SK-N-SH treated with all-trans-retinoic acid at 6 μM for 48 hours (cell line): ENCODE data around the gene MYBPC3.

ENCODE experiments used
- ATAC-seq: fragments of 200-7000 bp; cut with Tn5 transposase; 3 replicates; pipeline ENCODE4 v1.9.1; 2020; ENCODE audit warnings: mild to moderate bottlenecking, moderate library complexity
- ARNTL ChIP-seq: fragments of 450-650 bp; formaldehyde crosslinking; IDR thresholded peaks from 2 replicates; pipeline ENCODE4 v1.5.0; 2020; ENCODE audit warnings: low read depth, mild to moderate bottlenecking, moderate library complexity, borderline replicate concordance
- BACH2 ChIP-seq: fragments of 250-450 bp; sonication (Bioruptor Pico); IDR thresholded peaks from 2 replicates; pipeline ENCODE4 v1.9.0; 2021; ENCODE audit warnings: mild to moderate bottlenecking, borderline replicate concordance
- CREB5 ChIP-seq: fragments of 250-450 bp; sonication (Bioruptor Pico); IDR thresholded peaks from 2 replicates; pipeline ENCODE4 v1.5.1; 2020; ENCODE audit warnings: low read depth, mild to moderate bottlenecking, moderate library complexity
- CSDC2 ChIP-seq: fragments of 250-450 bp; sonication (Bioruptor Pico); IDR thresholded peaks from 2 replicates; pipeline ENCODE4 v1.5.0; 2020; ENCODE audit warnings: mild to moderate bottlenecking, moderate library complexity
- ESRRG ChIP-seq: fragments of 250-450 bp; sonication (Bioruptor Pico); IDR thresholded peaks from 2 replicates; pipeline ENCODE4 v1.6.1; 2021; ENCODE audit warnings: mild to moderate bottlenecking
- GLIS3 ChIP-seq: fragments of 250-450 bp; sonication (Bioruptor Pico); IDR thresholded peaks from 2 replicates; pipeline ENCODE4 v1.5.0; 2020; ENCODE audit warnings: mild to moderate bottlenecking, moderate library complexity
- ISL1 ChIP-seq: fragments of 250-450 bp; sonication (Bioruptor Pico); IDR thresholded peaks from 2 replicates; pipeline ENCODE4 v2.1.2; 2022; ENCODE audit warnings: mild to moderate bottlenecking, moderate library complexity
- OSR1 ChIP-seq: fragments of 250-450 bp; sonication (Bioruptor Pico); IDR thresholded peaks from 2 replicates; pipeline ENCODE4 v1.8.0; 2022; ENCODE audit warnings: moderate library complexity, mild to moderate bottlenecking, inconsistent platforms
- POU6F1 ChIP-seq: fragments of 250-450 bp; sonication (Bioruptor Pico); IDR thresholded peaks from 2 replicates; pipeline ENCODE4 v1.8.0; 2021; ENCODE audit warnings: low read depth, mild to moderate bottlenecking, moderate library complexity, borderline replicate concordance
- PPARA ChIP-seq: fragments of 250-450 bp; sonication (Bioruptor Pico); IDR thresholded peaks from 2 replicates; pipeline ENCODE4 v1.5.0; 2020; ENCODE audit warnings: mild to moderate bottlenecking, borderline replicate concordance
- RARB ChIP-seq: fragments of 250-450 bp; sonication (Bioruptor Pico); IDR thresholded peaks from 2 replicates; pipeline ENCODE4 v1.8.0; 2021; ENCODE audit warnings: mild to moderate bottlenecking, moderate library complexity
- SNAI2 ChIP-seq: fragments of 250-450 bp; sonication (Bioruptor Pico); IDR thresholded peaks from 2 replicates; pipeline ENCODE4 v1.5.0; 2020; ENCODE audit warnings: mild to moderate bottlenecking, moderate library complexity
- TCF4 ChIP-seq: fragments of 250-450 bp; sonication (Bioruptor Pico); IDR thresholded peaks from 2 replicates; pipeline ENCODE4 v1.8.0; 2021; ENCODE audit warnings: mild to moderate bottlenecking, moderate library complexity, borderline replicate concordance
- TOX ChIP-seq: fragments of 250-450 bp; sonication (Bioruptor Pico); IDR thresholded peaks from 2 replicates; pipeline ENCODE4 v1.8.0; 2021; ENCODE audit warnings: mild to moderate bottlenecking, moderate library complexity, borderline replicate concordance
- ZC3H10 ChIP-seq: fragments of 250-450 bp; sonication (Bioruptor Pico); IDR thresholded peaks from 2 replicates; pipeline ENCODE4 v1.5.1; 2021; ENCODE audit warnings: mild to moderate bottlenecking, moderate library complexity
- ZFP3 ChIP-seq: fragments of 250-450 bp; sonication (Bioruptor Pico); IDR thresholded peaks from 2 replicates; pipeline ENCODE4 v1.5.0; 2020; ENCODE audit warnings: mild to moderate bottlenecking, moderate library complexity
- ZNF70 ChIP-seq: fragments of 450-650 bp; formaldehyde crosslinking; IDR thresholded peaks from 2 replicates; pipeline ENCODE4 v1.5.0; 2020; ENCODE audit warnings: mild to moderate bottlenecking, moderate library complexity
- ZNF8 ChIP-seq: fragments of 450-650 bp; formaldehyde crosslinking; IDR thresholded peaks from 2 replicates; pipeline ENCODE4 v1.5.0; 2020; ENCODE audit warnings: mild to moderate bottlenecking, moderate library complexity
- TF ChIP-seq, protein P1 (sequence below): fragments of 250-450 bp; sonication (Bioruptor Pico); IDR thresholded peaks from 2 replicates; pipeline ENCODE4 v1.8.0; 2020; ENCODE audit warnings: mild to moderate bottlenecking, moderate library complexity, borderline replicate concordance
- TF ChIP-seq, protein P2 (sequence below): fragments of 250-450 bp; sonication (Bioruptor Pico); IDR thresholded peaks from 2 replicates; pipeline ENCODE4 v1.5.1; 2021; ENCODE audit warnings: mild to moderate bottlenecking, moderate library complexity

The MYBPC3 gene

DNA sequence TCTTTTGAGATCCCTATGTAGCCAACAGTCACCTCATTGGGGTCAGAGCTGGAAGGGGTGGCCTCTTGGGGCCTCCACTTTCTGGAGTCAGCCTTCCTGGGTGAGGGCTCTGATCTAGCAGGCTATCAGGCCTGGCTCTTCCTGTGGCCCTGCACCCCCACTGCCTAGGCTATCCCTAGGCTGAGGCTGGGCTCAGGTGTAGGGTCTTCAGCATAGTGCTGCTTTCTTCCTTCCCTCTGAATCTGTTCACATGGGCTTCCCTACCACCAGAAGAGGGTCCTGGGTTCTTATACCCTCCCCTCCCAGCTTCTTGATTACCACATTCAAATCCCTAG is 26.3 kb upstream of the MYBPC3 start:
- TF ChIP-seq, protein P1, sequence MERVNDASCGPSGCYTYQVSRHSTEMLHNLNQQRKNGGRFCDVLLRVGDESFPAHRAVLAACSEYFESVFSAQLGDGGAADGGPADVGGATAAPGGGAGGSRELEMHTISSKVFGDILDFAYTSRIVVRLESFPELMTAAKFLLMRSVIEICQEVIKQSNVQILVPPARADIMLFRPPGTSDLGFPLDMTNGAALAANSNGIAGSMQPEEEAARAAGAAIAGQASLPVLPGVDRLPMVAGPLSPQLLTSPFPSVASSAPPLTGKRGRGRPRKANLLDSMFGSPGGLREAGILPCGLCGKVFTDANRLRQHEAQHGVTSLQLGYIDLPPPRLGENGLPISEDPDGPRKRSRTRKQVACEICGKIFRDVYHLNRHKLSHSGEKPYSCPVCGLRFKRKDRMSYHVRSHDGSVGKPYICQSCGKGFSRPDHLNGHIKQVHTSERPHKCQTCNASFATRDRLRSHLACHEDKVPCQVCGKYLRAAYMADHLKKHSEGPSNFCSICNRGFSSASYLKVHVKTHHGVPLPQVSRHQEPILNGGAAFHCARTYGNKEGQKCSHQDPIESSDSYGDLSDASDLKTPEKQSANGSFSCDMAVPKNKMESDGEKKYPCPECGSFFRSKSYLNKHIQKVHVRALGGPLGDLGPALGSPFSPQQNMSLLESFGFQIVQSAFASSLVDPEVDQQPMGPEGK = no peak
- TF ChIP-seq ISL1 (CRISPR knock-in tag) = no peak
- no peak for TF ChIP-seq POU6F1 (CRISPR knock-in tag)
- TF ChIP-seq ZNF70 (CRISPR knock-in tag) = no peak
- no peak for TF ChIP-seq OSR1 (CRISPR knock-in tag)
- no peak for TF ChIP-seq ARNTL (CRISPR knock-in tag)
- TF ChIP-seq ZC3H10 (CRISPR knock-in tag) = no peak
- TF ChIP-seq ZFP3 (CRISPR knock-in tag) = no peak
- no peak for TF ChIP-seq RARB
- no peak for TF ChIP-seq ZNF8 (CRISPR knock-in tag)
- TF ChIP-seq TOX (CRISPR knock-in tag) = no peak
- no peak for TF ChIP-seq BACH2 (CRISPR knock-in tag)
- TF ChIP-seq CSDC2 (CRISPR knock-in tag) = no peak
- no peak for TF ChIP-seq SNAI2 (CRISPR knock-in tag)
- TF ChIP-seq, protein P2, sequence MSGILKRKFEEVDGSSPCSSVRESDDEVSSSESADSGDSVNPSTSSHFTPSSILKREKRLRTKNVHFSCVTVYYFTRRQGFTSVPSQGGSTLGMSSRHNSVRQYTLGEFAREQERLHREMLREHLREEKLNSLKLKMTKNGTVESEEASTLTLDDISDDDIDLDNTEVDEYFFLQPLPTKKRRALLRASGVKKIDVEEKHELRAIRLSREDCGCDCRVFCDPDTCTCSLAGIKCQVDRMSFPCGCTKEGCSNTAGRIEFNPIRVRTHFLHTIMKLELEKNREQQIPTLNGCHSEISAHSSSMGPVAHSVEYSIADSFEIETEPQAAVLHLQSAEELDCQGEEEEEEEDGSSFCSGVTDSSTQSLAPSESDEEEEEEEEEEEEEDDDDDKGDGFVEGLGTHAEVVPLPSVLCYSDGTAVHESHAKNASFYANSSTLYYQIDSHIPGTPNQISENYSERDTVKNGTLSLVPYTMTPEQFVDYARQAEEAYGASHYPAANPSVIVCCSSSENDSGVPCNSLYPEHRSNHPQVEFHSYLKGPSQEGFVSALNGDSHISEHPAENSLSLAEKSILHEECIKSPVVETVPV (CRISPR knock-in tag) = no peak
- TF ChIP-seq PPARA (CRISPR knock-in tag) = no peak
- TF ChIP-seq CREB5 (CRISPR knock-in tag) = no peak
- no peak for ATAC-seq

DNA sequence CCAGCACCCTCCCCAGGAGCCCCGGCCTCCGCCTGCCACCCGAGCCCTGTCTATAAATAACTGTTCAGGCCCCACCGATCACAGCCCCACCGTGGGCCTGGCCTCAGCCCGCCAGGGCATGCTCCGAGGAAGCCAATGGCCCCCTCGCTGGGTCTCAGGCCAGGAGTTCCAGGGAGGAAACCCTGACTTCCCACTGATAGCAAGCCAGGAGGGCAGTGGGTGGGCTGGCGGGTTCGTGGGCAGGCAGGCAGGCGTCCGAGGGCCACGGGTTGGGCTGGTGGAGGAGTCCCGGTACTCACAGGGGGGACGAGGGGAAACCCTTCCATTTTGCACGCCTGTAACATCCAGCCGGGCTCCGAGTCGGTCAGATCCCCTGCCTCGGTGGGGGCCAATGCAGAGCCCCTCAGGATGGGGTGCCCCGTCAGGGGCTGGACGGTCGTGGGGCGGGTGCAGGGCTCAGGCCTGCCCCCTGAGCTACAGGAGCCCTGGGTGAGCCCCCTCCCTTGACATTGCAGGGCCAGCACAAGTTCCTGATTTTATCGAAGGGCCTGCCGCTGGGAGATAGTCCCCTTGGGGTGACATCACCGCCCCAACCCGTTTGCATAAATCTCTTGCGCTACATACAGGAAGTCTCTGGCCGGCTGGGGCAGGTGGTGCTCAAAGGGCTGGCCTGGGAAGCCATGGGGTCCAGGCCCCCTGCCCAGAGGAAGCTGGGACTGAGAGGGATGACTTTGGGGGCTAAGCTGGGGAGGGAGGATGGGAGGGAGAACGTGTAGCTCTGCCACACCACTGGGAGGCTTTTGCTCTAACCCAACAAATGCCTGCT is 25.7 kb upstream of the MYBPC3 start, which contains the start of gene SPI1:
TSS of gene SPI1 (minus strand) at position 538 of the 826 bp plus-strand sequence. CDS start at position 344, 194 bp downstream.
- no peak for ATAC-seq
- TF ChIP-seq TOX (CRISPR knock-in tag) (no peak), POU6F1 (CRISPR knock-in tag) (no peak), CSDC2 (CRISPR knock-in tag) (no peak), PPARA (CRISPR knock-in tag) (no peak), ZFP3 (CRISPR knock-in tag) (no peak), TCF4 (CRISPR knock-in tag) (no peak), ZNF8 (CRISPR knock-in tag) (no peak), ZC3H10 (CRISPR knock-in tag) (no peak), ARNTL (CRISPR knock-in tag) (no peak), RARB (no peak), ZNF70 (CRISPR knock-in tag) (no peak), GLIS3 (no peak), ESRRG (no peak)
- TF ChIP-seq, protein P2 (CRISPR knock-in tag) = no peak
